Caco-2 (cell line): ENCODE measurements around the gene CCAR1. TPM values are rescaled to one million over a fixed set of nuclear protein-coding genes. Genes with fewer than 3 reads are reported as not detected.
A peak's percentile ranks its signal among the peaks of the same experiment; 100 is the strongest.

Source experiments
- BruUV-seq: library from RNA; stranded (reverse); fragments of 400-500 nt; replicated peaks from 2 replicates; lab custom pipeline; 2021; lab: Mats Ljungman, UMichigan
- CTCF ChIA-PET: fragments of 300-600 bp; sonication (Branson Sonifier 250); formaldehyde crosslinking; loops from one replicate; lab custom pipeline; 2022; ENCODE audit warnings: antibody characterized with exemption; lab: Charles Lee
- POLR2A ChIA-PET: fragments of 300-600 bp; sonication (Branson Sonifier 250); formaldehyde crosslinking; loops from one replicate; lab custom pipeline; 2022; ENCODE audit warnings: antibody characterized with exemption; lab: Charles Lee
- DNase-seq, 2 experiments: peaks; one replicate each; pipeline versions ENCODE4 v3.0.0 to v3.0.0-alpha.2; 2020 to 2022
- H3K27me3 ChIP-seq: replicated peaks from 2 replicates; pipeline ENCODE4 v1.6.0; 2011; ENCODE audit warnings: low read length; ENCODE audit not compliant: control insufficient read depth, insufficient read depth
- H3K36me3 ChIP-seq: 2 replicates; pipeline ENCODE4 v1.5.1; 2011; ENCODE audit warnings: low read length; ENCODE audit not compliant: control insufficient read depth, insufficient read depth
- H3K4me1 ChIP-seq: fragments of 250-450 bp; sonication (Bioruptor Pico); 2 replicates; pipeline ENCODE4 v1.5.1; 2020; ENCODE audit warnings: mild to moderate bottlenecking
- H3K4me3 ChIP-seq: 2 replicates; pipeline ENCODE4 v1.5.1; 2011; ENCODE audit warnings: low read depth, mild to moderate bottlenecking, control low read depth, low read length
- H3K9me3 ChIP-seq: fragments of 250-450 bp; sonication (Bioruptor Pico); 2 replicates; pipeline ENCODE4 v1.5.1; 2020; ENCODE audit warnings: mild to moderate bottlenecking, moderate library complexity
- H3K27ac Mint-ChIP-seq: one replicate; pipeline ENCODE4 v1.8.0; 2022; ENCODE audit warnings: mixed read lengths; ENCODE audit not compliant: unreplicated experiment
- H3K27me3 Mint-ChIP-seq: one replicate; pipeline ENCODE4 v1.8.0; 2022; ENCODE audit warnings: mixed read lengths; ENCODE audit not compliant: insufficient read depth, unreplicated experiment
- H3K36me3 Mint-ChIP-seq: one replicate; pipeline ENCODE4 v1.8.0; 2022; ENCODE audit warnings: mild to moderate bottlenecking, mixed read lengths; ENCODE audit not compliant: insufficient read depth, unreplicated experiment
- H3K4me1 Mint-ChIP-seq: one replicate; pipeline ENCODE4 v1.8.0; 2022; ENCODE audit warnings: low read depth, mixed read lengths; ENCODE audit not compliant: unreplicated experiment
- H3K4me3 Mint-ChIP-seq: one replicate; pipeline ENCODE4 v1.8.0; 2022; ENCODE audit warnings: mild to moderate bottlenecking, moderate library complexity, mixed read lengths; ENCODE audit not compliant: unreplicated experiment
- H3K9me3 Mint-ChIP-seq: one replicate; pipeline ENCODE4 v1.8.0; 2022; ENCODE audit warnings: mixed read lengths; ENCODE audit not compliant: unreplicated experiment
- intact Hi-C: fragments of 100-400 bp; cut with micrococcal nuclease; formaldehyde crosslinking; loops from one replicate; pipeline ENCODE4 v1.10.0; 2022; ENCODE audit not compliant: unreplicated experiment
- total RNA-seq: library from RNA; stranded (reverse); gene quantifications from 2 replicates; pipeline ENCODE4 v1.2.3, GENCODE V29; 2022
- TF ChIP-seq, protein P1 (sequence below), 2 experiments: fragments of 200-600 bp in 1 of 2; IDR thresholded peaks; 1 replicate in 1 of 2; 2 replicates in 1 of 2; pipeline versions ENCODE4 v1.5.1 to v1.8.0; 2011 to 2022; ENCODE audit warnings: antibody characterized with exemption in 1 of 2, control low read depth in 1 of 2, inconsistent platforms in 1 of 2, low read depth in 1 of 2, low read length in 1 of 2, mild to moderate bottlenecking in 1 of 2, moderate library complexity in 1 of 2; ENCODE audit not compliant: insufficient read depth in 1 of 2, severe bottlenecking in 1 of 2, unreplicated experiment in 1 of 2

CCAR1 gene
- total RNA-seq, 1 experiment from 2014 or later, result 180 TPM

DNA sequence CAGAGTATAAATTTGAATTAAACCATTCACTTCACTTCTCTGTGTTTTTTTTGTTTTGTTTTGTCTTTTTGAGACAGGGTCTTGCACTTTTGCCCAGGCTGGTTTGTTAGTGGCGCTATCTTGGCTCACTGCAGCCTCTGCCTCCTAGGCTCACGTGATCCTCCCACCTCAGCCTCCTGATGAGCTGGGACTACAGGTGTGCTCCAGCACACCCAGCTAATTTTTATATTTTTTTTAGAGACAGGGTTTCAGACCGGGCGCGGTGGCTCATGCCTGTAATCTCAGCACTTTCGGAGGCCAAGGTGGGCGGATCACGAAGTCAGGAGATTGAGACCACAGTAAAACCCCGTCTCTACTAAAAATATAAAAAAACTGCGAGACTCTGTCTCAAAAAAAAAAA lies 69.4 kb downstream of the CCAR1 start:
- H3K9me3 Mint-ChIP-seq, result no peaks in the 10 kb centered on the region
- H3K27me3 Mint-ChIP-seq, result no peaks in the 10 kb centered on the region
- TF ChIP-seq, protein P1, sequence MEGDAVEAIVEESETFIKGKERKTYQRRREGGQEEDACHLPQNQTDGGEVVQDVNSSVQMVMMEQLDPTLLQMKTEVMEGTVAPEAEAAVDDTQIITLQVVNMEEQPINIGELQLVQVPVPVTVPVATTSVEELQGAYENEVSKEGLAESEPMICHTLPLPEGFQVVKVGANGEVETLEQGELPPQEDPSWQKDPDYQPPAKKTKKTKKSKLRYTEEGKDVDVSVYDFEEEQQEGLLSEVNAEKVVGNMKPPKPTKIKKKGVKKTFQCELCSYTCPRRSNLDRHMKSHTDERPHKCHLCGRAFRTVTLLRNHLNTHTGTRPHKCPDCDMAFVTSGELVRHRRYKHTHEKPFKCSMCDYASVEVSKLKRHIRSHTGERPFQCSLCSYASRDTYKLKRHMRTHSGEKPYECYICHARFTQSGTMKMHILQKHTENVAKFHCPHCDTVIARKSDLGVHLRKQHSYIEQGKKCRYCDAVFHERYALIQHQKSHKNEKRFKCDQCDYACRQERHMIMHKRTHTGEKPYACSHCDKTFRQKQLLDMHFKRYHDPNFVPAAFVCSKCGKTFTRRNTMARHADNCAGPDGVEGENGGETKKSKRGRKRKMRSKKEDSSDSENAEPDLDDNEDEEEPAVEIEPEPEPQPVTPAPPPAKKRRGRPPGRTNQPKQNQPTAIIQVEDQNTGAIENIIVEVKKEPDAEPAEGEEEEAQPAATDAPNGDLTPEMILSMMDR (IDR thresholded peaks at IDR 0.05; ENCODE audit: insufficient read depth in 1 of 2, low read depth in 1 of 2, low read length in 1 of 2, severe bottlenecking in 1 of 2, unreplicated experiment in 1 of 2), result no peak
- no peak overlapping the region for H3K27ac Mint-ChIP-seq
- no peak overlapping the region for H3K4me3 Mint-ChIP-seq
- ChIA-PET CTCF (interaction anchor here (0.6 kb wide), 1 partner anchor 13 kb away, joined by 4 read pairs; no protein-coding TSS in a partner anchor), POLR2A (no interaction called here)
- peaks cover 4% of the 10 kb centered on the region for H3K36me3 ChIP-seq
- DNase-seq, result no peak
- no TSS peak for BruUV-seq
- no peaks in the 10 kb centered on the region for H3K4me1 Mint-ChIP-seq
- H3K4me3 ChIP-seq, result no peak overlapping the region
- no peaks in the 10 kb centered on the region for H3K4me1 ChIP-seq
- no peaks in the 10 kb centered on the region for H3K27me3 ChIP-seq
- H3K36me3 Mint-ChIP-seq, result peaks cover 100% of the 10 kb centered on the region
- H3K9me3 ChIP-seq, result no peaks in the 10 kb centered on the region
- intact Hi-C loops, result no loop called here

DNA sequence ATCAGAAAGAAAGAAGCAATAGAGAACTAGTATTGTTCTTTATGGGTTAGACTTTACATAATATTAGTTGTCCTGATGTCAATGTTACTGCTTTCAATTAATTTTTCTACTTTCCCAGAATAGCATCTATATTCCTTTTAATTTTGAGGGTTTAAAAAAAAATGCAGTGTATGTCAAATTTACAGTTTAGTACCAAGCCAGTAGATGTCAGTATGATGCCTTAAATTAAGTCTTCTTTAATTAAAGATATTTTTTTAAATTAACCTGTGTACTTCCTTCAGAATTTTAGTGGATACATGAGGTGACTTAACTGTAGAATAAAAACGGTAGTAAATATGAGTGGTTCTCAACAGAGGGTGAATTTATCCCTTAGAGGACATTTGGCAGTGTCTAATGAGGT lies 71.1 kb downstream of the CCAR1 start:
- Mint-ChIP-seq H3K9me3 (no peaks in the 10 kb centered on the region), H3K27me3 (no peaks in the 10 kb centered on the region), H3K4me3 (no peak overlapping the region), H3K4me1 (no peaks in the 10 kb centered on the region), H3K27ac (no peak overlapping the region), H3K36me3 (peaks cover 93% of the 10 kb centered on the region)
- ChIA-PET POLR2A (no interaction called here), CTCF (interaction anchor here (0.6 kb wide), 1 partner anchor 368 kb away, joined by 3 read pairs; no protein-coding TSS in a partner anchor)
- intact Hi-C loops, result loop anchor here (1.0 kb wide), 1 partner anchor 105 kb away; no protein-coding TSS in a partner anchor
- DNase-seq, result no peak
- Histone ChIP-seq H3K27me3 (no peaks in the 10 kb centered on the region), H3K9me3 (no peaks in the 10 kb centered on the region), H3K36me3 (peaks cover 6% of the 10 kb centered on the region), H3K4me1 (no peaks in the 10 kb centered on the region), H3K4me3 (no peak overlapping the region)
- TF ChIP-seq, protein P1 (IDR thresholded peaks at IDR 0.05; ENCODE audit: insufficient read depth in 1 of 2, low read depth in 1 of 2, low read length in 1 of 2, severe bottlenecking in 1 of 2, unreplicated experiment in 1 of 2), result peak in 1 of 2 experiments; percentile 8
- BruUV-seq, result no TSS peak

DNA sequence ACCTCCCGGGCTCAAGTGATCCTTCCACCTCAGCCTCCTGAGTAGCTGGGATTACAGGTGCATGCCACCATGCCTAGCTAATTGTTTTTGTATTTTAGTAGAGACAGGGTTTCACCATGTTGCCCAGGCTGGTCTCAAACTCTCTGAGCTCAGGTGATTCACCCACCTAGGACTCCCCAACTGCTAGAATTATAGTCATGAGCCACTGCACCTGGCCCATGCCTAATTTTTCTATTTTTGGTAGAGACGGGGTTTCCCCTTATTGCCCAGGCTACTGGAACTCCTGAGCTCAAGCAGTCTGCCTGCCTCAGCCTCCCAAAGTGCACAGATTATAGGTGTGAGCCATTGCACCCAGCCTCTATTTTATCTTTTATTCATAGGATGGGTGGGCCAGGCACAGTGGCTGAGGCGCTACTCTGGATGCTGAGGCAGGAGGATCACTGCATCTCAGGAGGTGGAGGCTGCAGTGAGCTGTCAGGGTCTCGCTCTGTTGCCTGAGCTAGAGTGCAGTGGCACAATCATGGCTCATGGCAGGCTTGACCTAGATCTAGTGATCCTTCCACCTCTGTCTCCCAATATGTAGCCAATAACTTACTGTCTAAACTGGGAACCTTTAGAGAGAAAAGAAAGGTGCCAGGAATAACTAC lies 75.0 kb downstream of the CCAR1 start:
- no peaks in the 10 kb centered on the region for H3K4me1 ChIP-seq
- intact Hi-C loops, result no loop called here
- no peaks in the 10 kb centered on the region for H3K9me3 ChIP-seq
- H3K4me3 ChIP-seq, result no peak overlapping the region
- Mint-ChIP-seq H3K27me3 (no peaks in the 10 kb centered on the region), H3K36me3 (peaks cover 64% of the 10 kb centered on the region), H3K4me1 (no peaks in the 10 kb centered on the region), H3K4me3 (no peak overlapping the region), H3K9me3 (no peaks in the 10 kb centered on the region), H3K27ac (no peak overlapping the region)
- no TSS peak for BruUV-seq
- H3K27me3 ChIP-seq, result no peaks in the 10 kb centered on the region
- TF ChIP-seq, protein P1 (IDR thresholded peaks at IDR 0.05; ENCODE audit: insufficient read depth in 1 of 2, low read depth in 1 of 2, low read length in 1 of 2, severe bottlenecking in 1 of 2, unreplicated experiment in 1 of 2), result no peak
- ChIA-PET CTCF (interaction anchor here (0.5 kb wide), 1 partner anchor 628 kb away, joined by 4 read pairs; no protein-coding TSS in a partner anchor), POLR2A (interaction anchor here (0.6 kb wide), 1 partner anchor 93 kb away, joined by 3 read pairs; no protein-coding TSS in a partner anchor)
- H3K36me3 ChIP-seq, result peaks cover 5% of the 10 kb centered on the region
- no peak for DNase-seq
